NCI-H460 (cell line): ENCODE data around the gene ALDH1B1. TPM values are rescaled to one million over a fixed set of nuclear protein-coding genes. Genes with fewer than 3 reads are reported as not detected.

ENCODE experiments used
- DNase-seq: peaks from one replicate; pipeline ENCODE4 v3.0.0-alpha.2; 2016; ENCODE audit warnings: low read depth; ENCODE audit errors: extremely low read depth
- total RNA-seq: library from RNA; depleted of rRNA; stranded (reverse); fragments of >200 nt; shearing (Covaris generic); gene quantifications from 2 replicates; pipeline ENCODE4 v1.2.3, GENCODE V29; 2014

The ALDH1B1 gene
- total RNA-seq, 1 experiment from 2014 or later = 22.6 TPM

GRCh38 chr9:38413283-38413682, 20.8 kb downstream of the ALDH1B1 start:
- no peak for DNase-seq

- DNase-seq = no peak
These were observed 21.7 kb downstream of the ALDH1B1 start for GRCh38 chr9:38414040-38414723.

- DNase-seq = no peak
These were observed 23.4 kb downstream of the ALDH1B1 start for GRCh38 chr9:38415856-38416255.

- no peak for DNase-seq
These were observed 24.0 kb downstream of the ALDH1B1 start for GRCh38 chr9:38416461-38416860.

GRCh38 chr9:38417003-38417945, 24.8 kb downstream of the ALDH1B1 start:
- no peak for DNase-seq

- no peak for DNase-seq
These were observed 25.9 kb downstream of the ALDH1B1 start for GRCh38 chr9:38418366-38418765.

GRCh38 chr9:38419181-38419580, 26.7 kb downstream of the ALDH1B1 start:
- DNase-seq = no peak

GRCh38 chr9:38421498-38422211, 29.2 kb downstream of the ALDH1B1 start:
- DNase-seq = no peak

- no peak for DNase-seq
These were observed 30.2 kb downstream of the ALDH1B1 start for GRCh38 chr9:38422555-38423260.

GRCh38 chr9:38423273-38423972, 30.9 kb downstream of the ALDH1B1 start:
- no peak for DNase-seq

- DNase-seq = no peak
These were observed 31.7 kb downstream of the ALDH1B1 start, which contains the start of gene IGFBPL1 for GRCh38 chr9:38423973-38424843. IGFBPL1 (minus strand) TSS chr9:38424454; CDS start chr9:38424424, 30 bp downstream.

- DNase-seq = no peak
These were observed 32.4 kb downstream of the ALDH1B1 start for GRCh38 chr9:38424918-38425317.

GRCh38 chr9:38428062-38428461, 35.6 kb downstream of the ALDH1B1 start:
- no peak for DNase-seq

- no peak for DNase-seq
These were observed 38.6 kb downstream of the ALDH1B1 start for GRCh38 chr9:38431116-38431515.

GRCh38 chr9:38432922-38433510, 40.5 kb downstream of the ALDH1B1 start:
- DNase-seq = peak; percentile 30

GRCh38 chr9:38434365-38434764, 41.9 kb downstream of the ALDH1B1 start:
- DNase-seq = no peak

GRCh38 chr9:38434853-38435252, 42.4 kb downstream of the ALDH1B1 start:
- no peak for DNase-seq

GRCh38 chr9:38435521-38435920, 43.0 kb downstream of the ALDH1B1 start:
- no peak for DNase-seq
